ENCODE results near the gene PPME1.

The PPME1 gene

GRCh38 chr11:74154620-74155281 lies 16.3 kb upstream of the PPME1 start:
- DNase-seq (ENCODE audit: extremely low spot score, insufficient read length, low read depth) (no peak), FAIRE-seq (no peak)

GRCh38 chr11:74157169-74157568 lies 13.9 kb upstream of the PPME1 start:
- FAIRE-seq (no peak), DNase-seq (ENCODE audit: extremely low spot score, insufficient read length, low read depth) (no peak)

- DNase-seq (ENCODE audit: extremely low spot score, insufficient read length, low read depth) (no peak), FAIRE-seq (no peak)
Observed at GRCh38 chr11:74159642-74160041, 11.4 kb upstream of the PPME1 start.

GRCh38 chr11:74162681-74163467 lies 8.2 kb upstream of the PPME1 start:
- FAIRE-seq (no peak), DNase-seq (ENCODE audit: extremely low spot score, insufficient read length, low read depth) (no peak)

GRCh38 chr11:74168838-74169237 lies 2.3 kb upstream of the PPME1 start:
- no peak for FAIRE-seq

GRCh38 chr11:74169738-74170458 lies 1.2 kb upstream of the PPME1 start:
- FAIRE-seq: peak; percentile 5

More at GRCh38 chr11:74168838-74169237, 2.3 kb upstream of the PPME1 start:
- no peak for DNase-seq (ENCODE audit: extremely low spot score, insufficient read length, low read depth)

GRCh38 chr11:74171630-74171968 lies 510 bp downstream of the PPME1 start:
- FAIRE-seq (no peak), DNase-seq (ENCODE audit: extremely low spot score, insufficient read length, low read depth) (no peak)

More at GRCh38 chr11:74169738-74170458, 1.2 kb upstream of the PPME1 start:
- DNase-seq (ENCODE audit: extremely low spot score, insufficient read length, low read depth): no peak

GRCh38 chr11:74171997-74172396 lies 908 bp downstream of the PPME1 start:
- FAIRE-seq (no peak), DNase-seq (ENCODE audit: extremely low spot score, insufficient read length, low read depth) (no peak)

GRCh38 chr11:74175920-74176319 lies 4.8 kb downstream of the PPME1 start:
- no peak for FAIRE-seq
- DNase-seq (ENCODE audit: extremely low spot score, insufficient read length, low read depth): no peak

GRCh38 chr11:74179234-74180052 lies 8.4 kb downstream of the PPME1 start:
- DNase-seq (ENCODE audit: extremely low spot score, insufficient read length, low read depth) (no peak), FAIRE-seq (no peak)

- FAIRE-seq (no peak), DNase-seq (ENCODE audit: extremely low spot score, insufficient read length, low read depth) (no peak)
Observed at GRCh38 chr11:74182635-74183034, 11.5 kb downstream of the PPME1 start.

- no peak for DNase-seq (ENCODE audit: extremely low spot score, insufficient read length, low read depth)
- no peak for FAIRE-seq
Observed at GRCh38 chr11:74185285-74185684, 14.2 kb downstream of the PPME1 start.

- FAIRE-seq: no peak
- DNase-seq (ENCODE audit: extremely low spot score, insufficient read length, low read depth): no peak
Observed at GRCh38 chr11:74185695-74186094, 14.6 kb downstream of the PPME1 start.

GRCh38 chr11:74195828-74196227 lies 24.7 kb downstream of the PPME1 start:
- no peak for FAIRE-seq
- no peak for DNase-seq (ENCODE audit: extremely low spot score, insufficient read length, low read depth)

GRCh38 chr11:74196781-74197486 lies 25.8 kb downstream of the PPME1 start:
- no peak for FAIRE-seq
- DNase-seq (ENCODE audit: extremely low spot score, insufficient read length, low read depth): no peak

GRCh38 chr11:74203966-74204365 lies 32.9 kb downstream of the PPME1 start:
- DNase-seq (ENCODE audit: extremely low spot score, insufficient read length, low read depth) (no peak), FAIRE-seq (no peak)

GRCh38 chr11:74204701-74205100 lies 33.6 kb downstream of the PPME1 start:
- DNase-seq (ENCODE audit: extremely low spot score, insufficient read length, low read depth) (no peak), FAIRE-seq (no peak)

GRCh38 chr11:74205181-74205580 lies 34.1 kb downstream of the PPME1 start:
- FAIRE-seq: no peak
- no peak for DNase-seq (ENCODE audit: extremely low spot score, insufficient read length, low read depth)

GRCh38 chr11:74206746-74207145 lies 35.7 kb downstream of the PPME1 start:
- DNase-seq (ENCODE audit: extremely low spot score, insufficient read length, low read depth) (no peak), FAIRE-seq (no peak)

- FAIRE-seq (no peak), DNase-seq (ENCODE audit: extremely low spot score, insufficient read length, low read depth) (no peak)
Observed at GRCh38 chr11:74208507-74208906, 37.4 kb downstream of the PPME1 start.

All from GM18507 (cell line).